Medulla oblongata (tissue), 1 donor: Measurements from ENCODE around the gene RAPGEFL1.
"Not testable (repeated sequence)": the region's sequence is repeated elsewhere in the genome, so short reads cannot be mapped to it uniquely, and the experiment has no call there.

ENCODE experiments used
- DNase-seq: peaks from one replicate; pipeline ENCODE4 v3.0.0-alpha.2; 2015; ENCODE audit errors: extremely low spot score

RAPGEFL1 gene, protein sequence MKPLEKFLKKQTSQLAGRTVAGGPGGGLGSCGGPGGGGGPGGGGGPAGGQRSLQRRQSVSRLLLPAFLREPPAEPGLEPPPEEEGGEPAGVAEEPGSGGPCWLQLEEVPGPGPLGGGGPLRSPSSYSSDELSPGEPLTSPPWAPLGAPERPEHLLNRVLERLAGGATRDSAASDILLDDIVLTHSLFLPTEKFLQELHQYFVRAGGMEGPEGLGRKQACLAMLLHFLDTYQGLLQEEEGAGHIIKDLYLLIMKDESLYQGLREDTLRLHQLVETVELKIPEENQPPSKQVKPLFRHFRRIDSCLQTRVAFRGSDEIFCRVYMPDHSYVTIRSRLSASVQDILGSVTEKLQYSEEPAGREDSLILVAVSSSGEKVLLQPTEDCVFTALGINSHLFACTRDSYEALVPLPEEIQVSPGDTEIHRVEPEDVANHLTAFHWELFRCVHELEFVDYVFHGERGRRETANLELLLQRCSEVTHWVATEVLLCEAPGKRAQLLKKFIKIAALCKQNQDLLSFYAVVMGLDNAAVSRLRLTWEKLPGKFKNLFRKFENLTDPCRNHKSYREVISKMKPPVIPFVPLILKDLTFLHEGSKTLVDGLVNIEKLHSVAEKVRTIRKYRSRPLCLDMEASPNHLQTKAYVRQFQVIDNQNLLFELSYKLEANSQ

DNA sequence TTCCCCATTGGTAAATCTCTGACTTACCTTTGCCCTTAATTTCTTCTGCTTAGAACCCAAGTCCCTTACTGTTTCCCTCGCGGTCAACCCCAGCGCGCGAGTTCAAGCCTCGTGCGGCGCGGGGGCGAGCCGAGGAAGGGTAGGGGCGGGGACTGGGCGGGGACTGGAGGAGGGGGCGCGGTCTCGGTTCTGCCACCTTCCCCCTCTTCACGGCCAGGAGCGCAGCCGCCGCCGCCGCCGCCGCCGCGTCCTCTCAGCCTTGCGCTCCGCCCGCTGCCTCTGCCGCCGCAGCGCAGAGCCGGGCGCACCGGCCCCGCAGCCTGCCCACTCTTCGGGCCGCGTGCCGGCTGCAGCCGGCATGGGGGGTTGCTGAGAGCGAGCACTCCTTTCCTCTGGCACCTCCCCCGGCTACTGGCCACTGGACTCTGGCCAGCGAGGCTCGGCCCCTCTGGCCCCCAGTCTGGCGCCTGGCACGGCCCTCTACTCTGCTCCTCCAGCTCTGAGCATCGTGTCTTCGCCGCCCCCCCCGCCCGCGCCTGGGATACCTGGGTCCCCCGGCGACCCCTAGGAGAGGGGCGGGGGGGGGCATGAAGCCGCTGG, at the start of gene RAPGEFL1:
Gene RAPGEFL1 (plus strand): TSS at position 196 of the 600 bp plus-strand sequence. CDS start 392 bp downstream, at position 588.
- peak; percentile 38 for DNase-seq

DNA sequence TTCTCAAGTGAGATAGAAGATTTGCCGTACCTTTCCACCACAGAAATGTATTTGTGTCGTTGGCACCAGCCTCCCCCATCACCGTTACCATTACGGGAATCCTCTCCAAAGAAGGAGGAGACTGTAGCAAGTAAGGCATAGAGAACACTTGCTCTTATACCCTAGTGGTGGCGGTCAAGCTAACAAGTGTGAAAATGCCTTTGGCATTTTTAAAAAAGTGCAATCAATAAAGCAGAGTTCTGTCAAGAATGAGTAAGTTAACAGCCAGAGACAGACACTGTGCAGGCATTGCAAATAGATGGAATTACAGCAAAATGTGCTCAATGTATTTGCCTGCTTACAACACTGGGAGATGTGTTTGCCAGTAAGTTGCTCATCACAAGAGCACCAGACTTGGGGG, 47.8 kb upstream of the RAPGEFL1 start:
- no peak for DNase-seq

DNA sequence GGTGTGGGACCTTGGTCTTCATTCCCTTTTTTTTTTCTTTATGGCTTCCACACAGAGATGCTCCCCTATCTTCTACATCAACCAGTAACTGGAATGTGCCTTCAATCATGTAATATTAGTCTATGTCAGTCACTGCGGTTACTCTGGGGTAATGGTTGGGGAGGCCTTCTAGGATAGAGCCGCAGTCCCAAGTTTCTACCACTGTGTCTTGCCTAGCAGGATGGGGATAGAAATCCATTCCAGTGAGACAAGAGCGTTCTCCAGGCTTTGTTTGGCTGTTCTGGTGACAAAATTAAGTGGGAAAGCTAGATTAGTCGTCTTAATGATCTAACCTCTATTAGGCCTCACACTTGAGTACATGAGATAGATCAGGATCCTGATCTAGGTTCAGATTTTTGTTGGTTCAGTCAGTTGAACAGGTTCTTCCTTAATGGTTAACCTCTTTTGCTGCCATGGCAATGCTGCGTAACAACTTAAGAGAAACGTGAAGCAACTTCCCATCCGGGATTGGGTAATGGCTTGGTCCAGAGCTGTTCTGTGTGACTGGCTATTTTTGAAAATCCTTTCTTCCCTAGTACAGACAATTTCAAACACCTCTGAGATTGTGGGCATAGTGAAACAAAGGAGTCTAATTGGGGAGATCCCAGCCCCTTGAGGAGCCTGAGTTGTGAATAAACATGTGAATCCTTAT, 46.8 kb upstream of the RAPGEFL1 start:
- DNase-seq = peak; percentile 76

DNA sequence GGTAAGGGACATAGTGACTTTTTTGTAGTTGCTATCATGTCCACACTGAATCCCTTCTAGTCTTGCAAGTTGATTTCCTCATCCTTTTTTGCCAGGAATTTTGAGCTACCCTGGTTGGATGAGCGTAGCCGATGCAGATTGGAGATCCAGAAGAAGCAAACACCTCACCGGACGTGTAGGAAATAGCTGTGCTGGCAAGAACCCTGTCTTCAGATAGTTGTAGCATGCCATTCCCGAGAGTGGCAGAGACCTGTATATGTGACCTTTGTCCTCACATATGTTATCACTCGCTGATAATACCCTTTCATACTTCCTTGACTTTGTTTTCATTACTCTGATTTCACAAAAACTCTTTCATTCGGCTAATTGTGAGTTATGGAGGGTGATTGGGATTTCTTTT, 43.1 kb upstream of the RAPGEFL1 start:
- no peak for DNase-seq

DNA sequence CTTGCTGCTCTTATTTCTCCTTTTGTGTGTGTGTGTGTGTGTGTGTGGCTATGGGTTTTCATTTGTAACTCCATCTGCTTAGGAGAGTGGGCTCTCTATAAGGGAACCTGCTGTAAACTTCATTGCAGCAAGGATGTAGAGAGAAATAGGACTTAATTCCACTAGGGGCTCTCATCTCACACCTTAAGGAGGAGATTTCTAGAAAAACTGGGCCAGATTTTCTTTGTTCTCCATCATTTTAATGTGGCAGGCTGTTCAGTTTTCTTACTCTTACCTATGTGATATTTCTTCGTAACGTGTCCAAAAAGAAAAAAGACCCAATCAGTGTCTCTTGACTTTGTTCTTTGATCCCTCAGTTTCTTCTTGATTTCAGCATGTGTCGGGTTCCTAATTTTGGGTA, 41.5 kb upstream of the RAPGEFL1 start:
- no peak for DNase-seq

DNA sequence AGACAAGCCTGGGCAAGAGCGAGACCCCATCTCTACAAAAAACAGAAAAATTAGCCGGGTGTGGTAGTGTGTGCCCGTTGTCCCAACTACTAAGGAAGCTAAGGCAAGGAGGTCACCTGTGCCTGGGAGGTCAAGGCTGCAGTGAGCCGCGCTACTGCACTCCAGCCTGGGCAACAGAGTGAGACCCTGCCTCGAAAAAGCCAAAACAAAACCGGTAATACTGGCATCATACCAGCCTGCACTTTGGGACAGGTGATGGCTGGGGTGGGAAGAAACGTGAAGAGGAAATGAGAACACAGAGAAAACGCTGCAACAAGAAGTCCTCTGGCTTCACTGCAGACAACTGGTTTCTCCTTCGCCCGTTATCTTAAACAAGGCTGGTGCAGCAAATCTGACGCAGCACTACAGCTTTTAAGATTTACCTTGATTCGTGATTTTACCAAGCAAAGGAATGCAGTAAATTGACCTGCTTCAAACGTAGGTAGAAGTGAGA, 37.7 kb upstream of the RAPGEFL1 start:
- no peak for DNase-seq

DNA sequence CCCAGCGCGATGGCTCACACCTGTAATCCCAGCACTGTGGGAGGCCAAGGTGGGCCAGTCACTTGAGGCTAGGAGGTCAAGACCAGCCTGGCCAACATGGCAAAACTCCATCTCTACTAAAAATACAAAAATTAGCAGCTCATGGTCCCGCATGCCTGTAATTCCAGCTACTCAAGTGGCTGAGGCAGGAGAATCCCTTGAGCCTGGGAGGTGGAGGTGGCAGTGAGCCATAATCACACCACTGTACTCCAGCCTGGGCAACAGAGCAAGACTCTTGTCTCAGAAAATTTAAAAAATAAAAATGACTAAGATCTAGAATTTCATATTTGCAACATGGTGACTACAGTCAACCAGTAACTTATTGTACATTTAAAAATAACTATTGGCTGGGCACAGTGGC, 34.1 kb upstream of the RAPGEFL1 start:
- DNase-seq = not testable (repeated sequence)

DNA sequence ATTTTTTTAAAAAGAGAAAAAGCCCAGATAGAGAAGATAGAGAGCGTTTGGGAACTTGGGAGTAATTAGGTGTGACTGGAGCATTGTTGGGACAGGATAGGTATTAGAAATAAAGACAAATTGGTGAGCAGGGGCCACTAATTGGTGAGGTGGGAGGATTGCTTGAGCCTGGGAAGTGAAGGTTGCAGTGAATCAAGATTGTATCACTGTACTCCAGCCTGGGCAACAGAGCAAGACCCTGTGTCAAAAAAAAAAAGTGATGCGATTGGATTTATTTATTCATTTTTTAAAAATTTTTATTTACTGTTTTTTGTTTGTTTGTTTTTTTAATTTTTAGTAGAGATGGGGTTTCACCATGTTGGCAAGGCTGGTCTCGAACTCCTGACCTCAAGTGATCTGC, 31.8 kb upstream of the RAPGEFL1 start:
- DNase-seq = no peak

DNA sequence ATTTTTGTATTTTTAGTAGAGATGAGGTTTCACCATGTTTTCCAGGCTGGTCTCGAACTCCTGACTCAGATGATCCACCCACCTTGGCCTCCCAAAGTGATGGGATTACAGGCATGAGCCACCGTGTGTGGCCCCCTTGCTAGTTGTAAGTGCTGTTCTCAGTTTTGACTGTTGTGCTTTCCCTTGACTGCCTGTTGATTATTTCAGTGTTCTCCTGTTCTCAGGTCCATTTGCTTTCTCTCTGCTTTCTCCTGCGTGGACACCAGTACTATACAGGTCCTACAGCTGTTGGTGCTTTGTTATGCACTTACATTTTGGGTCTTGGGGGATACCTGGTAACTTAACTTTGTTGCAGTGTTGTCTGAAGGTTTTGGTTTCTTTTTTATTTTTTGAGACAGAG, 28.7 kb upstream of the RAPGEFL1 start:
- no peak for DNase-seq

DNA sequence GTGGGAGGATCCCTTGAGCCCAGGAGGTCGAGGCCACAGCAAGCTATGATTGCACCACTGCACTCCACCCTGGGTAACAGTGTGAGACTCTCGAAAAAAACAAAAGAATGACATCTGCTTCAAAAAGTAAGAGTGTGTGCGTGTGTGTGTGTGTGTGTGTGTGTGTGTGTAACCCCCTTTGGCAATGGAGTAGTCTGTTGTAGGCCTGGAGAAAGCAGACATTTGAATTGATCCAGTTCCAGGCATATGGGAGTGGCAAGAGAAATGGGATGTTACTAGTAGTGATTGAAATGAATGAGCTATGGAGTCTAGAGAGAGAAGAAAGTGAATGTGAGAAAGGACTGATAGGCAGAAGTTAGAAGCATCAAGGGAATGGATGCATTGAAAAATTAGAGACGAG, 27.0 kb upstream of the RAPGEFL1 start:
- no peak for DNase-seq

DNA sequence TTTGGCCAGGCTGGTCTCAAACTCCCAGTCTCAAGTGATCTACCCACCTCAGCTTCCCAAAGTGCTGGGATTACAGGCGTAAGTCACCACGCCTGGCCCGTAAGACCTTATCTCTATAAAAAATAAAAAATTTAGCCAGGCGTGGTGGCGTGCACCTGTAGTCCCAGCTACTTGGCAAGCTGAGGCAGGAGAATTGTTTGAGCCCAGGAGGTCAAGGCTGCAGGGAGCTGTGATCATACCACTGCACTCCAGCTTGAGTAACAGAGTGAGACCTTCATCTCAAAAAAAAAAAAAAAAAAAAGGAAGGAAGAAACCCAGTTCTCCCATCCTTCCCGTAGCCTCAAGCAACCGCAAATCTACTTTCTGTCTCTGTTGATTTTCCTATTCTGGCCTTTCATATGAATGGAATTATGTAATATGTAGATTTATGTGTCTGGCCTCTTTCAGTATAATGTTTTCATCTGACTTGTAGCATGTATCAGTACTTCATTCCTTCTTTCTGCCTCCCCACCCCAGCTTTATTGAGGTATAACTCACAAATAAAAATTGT, 25.8 kb upstream of the RAPGEFL1 start:
- no peak for DNase-seq

DNA sequence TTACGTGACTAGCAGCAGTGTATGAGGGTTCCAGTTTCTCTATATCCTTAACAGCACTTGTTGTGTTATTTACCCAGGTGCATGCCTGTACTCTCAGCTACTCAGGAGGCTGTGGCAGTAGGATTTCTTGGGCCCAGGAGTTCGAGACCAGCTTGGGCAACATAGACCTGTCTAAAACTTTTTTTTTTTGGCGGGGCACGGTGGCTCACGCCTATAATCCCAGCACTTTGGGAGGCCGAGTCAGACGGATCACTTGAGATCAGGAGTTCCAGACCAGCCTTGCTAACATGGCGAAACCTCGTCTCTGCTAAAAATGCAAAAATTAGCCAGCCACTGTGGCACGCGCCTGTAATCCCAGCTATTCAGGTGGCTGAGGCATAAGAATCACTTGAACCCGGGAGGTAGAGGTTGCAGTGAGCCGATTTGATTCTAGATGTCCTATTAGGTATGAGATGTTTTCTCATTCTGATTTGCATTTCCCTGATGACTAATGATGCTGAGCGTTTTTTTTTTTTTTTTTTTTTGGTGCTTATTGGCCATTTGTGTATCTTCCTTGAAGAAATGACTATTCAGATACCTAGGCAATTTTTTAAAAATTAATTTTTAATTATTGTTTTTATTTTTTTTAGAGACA, 23.6 kb upstream of the RAPGEFL1 start:
- no peak for DNase-seq

DNA sequence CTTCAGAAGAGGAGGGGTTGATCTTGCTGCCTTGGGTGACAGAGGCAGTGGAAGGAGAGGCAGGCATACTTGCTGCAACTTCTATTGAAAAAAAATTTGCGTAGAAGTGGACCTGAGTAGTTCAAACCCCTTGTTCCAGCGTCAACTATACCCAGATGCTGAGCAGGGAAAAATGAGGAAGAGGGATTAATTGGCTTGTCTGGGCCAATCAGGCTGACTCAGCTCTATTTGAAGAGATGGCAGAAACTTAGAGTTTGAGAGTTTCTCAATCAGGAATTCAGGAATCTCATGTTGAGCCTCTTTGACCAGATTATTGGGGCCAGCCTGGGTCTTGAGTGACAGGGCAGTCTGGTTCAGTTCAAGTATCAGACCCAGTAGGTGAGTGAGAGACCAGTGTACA, 19.3 kb upstream of the RAPGEFL1 start:
- no peak for DNase-seq

DNA sequence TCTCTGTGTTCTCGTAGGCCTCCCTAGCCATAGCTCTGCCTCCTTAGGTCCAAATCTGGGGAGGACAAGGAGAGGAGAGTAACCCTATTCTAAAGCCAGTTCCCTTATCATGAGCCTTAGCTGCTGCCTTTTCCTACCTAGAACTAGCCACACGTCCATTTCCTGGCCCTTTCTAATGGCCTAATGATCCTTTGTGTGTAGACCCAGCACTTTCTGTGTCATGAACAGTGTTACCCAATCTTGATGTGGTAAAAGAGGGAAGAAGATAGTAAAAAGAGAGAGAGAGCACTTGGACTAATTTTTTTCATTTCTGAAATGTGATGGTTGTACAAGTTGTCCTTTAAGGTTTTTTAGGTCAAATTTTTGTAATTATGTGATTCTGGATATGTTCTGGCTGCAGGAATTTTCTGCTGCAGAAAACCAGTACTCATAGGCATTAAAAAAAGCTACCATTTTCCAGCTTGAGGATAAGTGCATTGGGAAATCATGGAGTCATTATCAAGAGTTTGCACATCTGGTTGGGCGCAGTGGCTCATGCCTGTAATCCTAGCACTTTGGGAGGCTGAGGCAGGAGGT, 18.7 kb upstream of the RAPGEFL1 start:
- no peak for DNase-seq

DNA sequence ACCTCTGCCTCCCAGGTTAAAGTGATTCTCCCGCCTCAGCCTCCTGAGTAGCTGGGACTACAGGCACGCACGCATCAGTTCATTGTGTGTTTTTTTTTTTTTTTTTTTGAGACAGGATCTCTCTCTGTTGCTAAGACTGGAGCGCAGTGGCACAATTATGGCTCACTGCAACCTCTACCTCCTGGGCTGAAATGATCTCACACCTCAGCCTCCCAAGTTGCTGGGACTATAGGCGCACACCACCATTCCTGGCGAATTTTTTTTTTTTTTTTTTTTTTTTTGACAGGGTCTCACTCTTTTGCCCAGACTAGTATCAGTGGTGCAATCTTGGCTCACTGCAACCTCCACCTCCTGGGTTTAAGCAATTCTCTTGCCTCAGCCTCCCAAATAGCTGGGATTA, 17.8 kb upstream of the RAPGEFL1 start:
- DNase-seq = no peak

DNA sequence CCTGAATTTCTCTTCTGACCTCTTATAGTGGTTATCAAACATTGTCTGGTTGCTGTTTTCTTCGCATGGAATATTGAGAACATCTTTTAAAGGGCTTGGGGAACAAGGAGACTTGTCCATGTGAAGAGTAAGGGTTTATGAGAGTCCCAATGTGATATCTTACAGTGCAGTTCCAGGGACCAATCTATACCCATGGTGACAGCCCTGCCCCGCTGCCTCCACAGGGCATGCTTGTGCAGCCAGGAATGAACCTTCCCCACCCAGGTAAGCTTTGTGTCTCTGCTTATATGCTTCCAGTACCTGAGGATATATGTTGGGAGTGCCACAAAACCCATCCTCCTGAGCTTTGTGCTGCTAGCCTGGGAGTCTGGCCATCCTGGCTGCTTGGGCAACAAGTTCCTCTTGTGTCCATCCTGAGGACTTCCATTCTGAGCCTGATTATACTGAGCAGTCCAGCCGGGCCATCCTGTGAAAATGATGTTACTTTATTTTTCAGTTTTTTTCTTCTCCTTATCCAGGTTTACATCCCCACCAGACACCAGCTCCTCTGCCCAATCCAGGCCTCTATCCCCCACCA, 9.5 kb upstream of the RAPGEFL1 start:
- DNase-seq = no peak

DNA sequence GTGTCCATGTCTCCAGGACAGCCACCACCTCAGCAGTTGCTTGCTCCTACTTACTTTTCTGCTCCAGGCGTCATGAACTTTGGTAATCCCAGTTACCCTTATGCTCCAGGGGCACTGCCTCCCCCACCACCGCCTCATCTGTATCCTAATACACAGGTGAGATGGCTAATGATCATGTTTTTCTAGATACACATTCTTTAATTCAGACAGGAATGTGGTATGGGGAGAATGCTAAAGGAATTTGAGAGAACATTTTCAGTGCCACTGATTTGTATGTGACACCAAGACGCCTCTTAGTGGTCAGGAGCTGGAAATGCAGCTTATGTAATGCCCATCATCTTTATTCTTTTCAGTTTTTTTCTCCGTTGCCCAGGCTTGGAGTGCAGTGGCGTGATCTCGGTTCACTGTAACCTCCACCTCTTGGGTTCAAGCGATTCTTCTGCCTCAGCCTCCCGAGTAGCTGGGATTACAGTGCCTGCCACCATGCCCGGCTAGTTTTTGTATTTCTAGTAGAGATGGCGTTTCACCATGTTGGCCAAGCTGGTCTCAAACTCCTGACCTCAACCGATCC, 8.9 kb upstream of the RAPGEFL1 start:
- peak; percentile 76 for DNase-seq

DNA sequence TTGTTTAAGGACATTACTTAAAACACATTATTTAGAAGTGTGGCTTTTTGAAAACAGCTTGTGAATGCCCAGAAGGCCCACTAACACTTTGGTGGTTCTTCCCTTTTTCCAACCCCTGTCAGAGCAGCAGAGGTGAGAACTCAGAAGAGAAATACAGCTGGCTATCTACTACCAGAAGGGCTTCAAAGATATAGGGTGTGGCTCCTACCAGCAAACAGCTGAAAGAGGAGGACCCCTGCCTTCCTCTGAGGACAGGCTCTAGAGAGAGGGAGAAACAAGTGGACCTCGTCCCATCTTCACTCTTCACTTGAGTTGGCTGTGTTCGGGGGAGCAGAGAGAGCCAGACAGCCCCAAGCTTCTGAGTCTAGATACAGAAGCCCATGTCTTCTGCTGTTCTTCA, 6.9 kb upstream of the RAPGEFL1 start:
- no peak for DNase-seq

DNA sequence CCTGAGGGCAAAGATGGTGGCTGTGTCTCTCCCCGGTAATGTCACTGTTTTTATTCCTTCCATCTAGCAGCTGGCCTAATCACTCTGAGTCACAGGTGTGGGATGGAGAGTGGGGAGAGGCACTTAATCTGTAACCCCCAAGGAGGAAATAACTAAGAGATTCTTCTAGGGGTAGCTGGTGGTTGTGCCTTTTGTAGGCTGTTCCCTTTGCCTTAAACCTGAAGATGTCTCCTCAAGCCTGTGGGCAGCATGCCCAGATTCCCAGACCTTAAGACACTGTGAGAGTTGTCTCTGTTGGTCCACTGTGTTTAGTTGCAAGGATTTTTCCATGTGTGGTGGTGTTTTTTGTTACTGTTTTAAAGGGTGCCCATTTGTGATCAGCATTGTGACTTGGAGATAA, 5.5 kb upstream of the RAPGEFL1 start:
- no peak for DNase-seq

DNA sequence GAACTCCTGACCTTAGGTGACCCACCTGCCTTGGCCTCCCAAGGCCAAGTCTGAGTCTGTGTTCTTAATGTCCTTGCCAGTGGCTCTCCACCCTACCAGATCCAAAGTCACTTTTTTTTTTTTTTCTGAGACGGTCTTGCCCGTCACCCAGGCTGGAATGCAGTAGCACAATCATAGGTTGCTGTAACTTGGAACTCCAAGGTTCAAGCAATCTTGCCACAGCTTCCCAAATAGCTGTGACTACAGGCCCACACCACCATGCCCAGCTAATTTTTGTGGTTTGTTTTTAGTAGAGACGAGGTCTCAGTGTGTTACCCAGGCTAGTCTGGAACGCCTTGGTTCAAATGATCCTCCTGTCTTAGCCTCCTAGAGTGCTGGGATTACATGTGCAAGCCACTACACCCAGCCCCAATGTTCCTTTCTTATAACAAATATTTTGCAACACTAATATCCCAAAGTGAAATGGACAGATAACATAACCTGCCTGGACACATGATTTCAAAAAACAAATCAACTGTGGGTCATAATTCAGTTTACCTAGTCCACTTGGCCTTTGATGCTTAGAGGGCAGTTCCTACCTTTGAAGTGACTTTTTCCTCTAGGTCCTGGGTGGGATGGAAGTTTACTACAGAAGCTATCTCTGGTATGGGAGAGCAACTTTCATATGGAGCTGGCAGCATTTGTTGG, 4.0 kb upstream of the RAPGEFL1 start:
- no peak for DNase-seq
